IMR-90 (cell line): ENCODE measurements around the gene ZACN. TPM values are rescaled to one million over a fixed set of nuclear protein-coding genes. Genes with fewer than 3 reads are reported as not detected.

Source experiments
- ATAC-seq: fragments of 200-7000 bp; cut with Tn5 transposase; 2 replicates; pipeline ENCODE4 v1.9.1; 2020; ENCODE audit warnings: low read depth, mild to moderate bottlenecking, moderate library complexity
- BruUV-seq: library from RNA; stranded (reverse); fragments of 400-500 nt; replicated peaks from 2 replicates; lab custom pipeline; 2021; lab: Mats Ljungman, UMichigan
- CTCF ChIA-PET: fragments of 300-600 bp; formaldehyde crosslinking; extraction: SDS; loops from one replicate; lab custom pipeline; 2021; ENCODE audit warnings: antibody characterized with exemption; lab: Yijun Ruan, JAX
- POLR2A ChIA-PET: fragments of 300-600 bp; sonication (Branson Sonifier 250); formaldehyde crosslinking; loops from one replicate; lab custom pipeline; 2022; ENCODE audit warnings: antibody characterized with exemption; ENCODE audit not compliant: unreplicated experiment; lab: Charles Lee
- DNase-seq: peaks from one replicate; pipeline ENCODE4 v3.0.0; 2013
- H2AFZ ChIP-seq: replicated peaks from 2 replicates; pipeline ENCODE3; 2013; ENCODE audit warnings: low read length, mild to moderate bottlenecking; ENCODE audit not compliant: poor library complexity
- H2AK5ac ChIP-seq: 2 replicates; pipeline ENCODE4 v1.6.1; 2013; ENCODE audit warnings: low read depth, low read length, inconsistent platforms
- H2AK9ac ChIP-seq: replicated peaks from 2 replicates; pipeline ENCODE3; 2013; ENCODE audit warnings: mild to moderate bottlenecking, low read depth, low read length, moderate library complexity; ENCODE audit not compliant: poor library complexity
- H2BK120ac ChIP-seq: 2 replicates; pipeline ENCODE4 v1.6.1; 2013; ENCODE audit warnings: low read depth, low read length, inconsistent platforms
- H2BK15ac ChIP-seq: 3 replicates; pipeline ENCODE4 v1.6.1; 2013; ENCODE audit warnings: low read depth, low read length, inconsistent platforms
- H2BK20ac ChIP-seq: 2 replicates; pipeline ENCODE4 v1.6.1; 2013; ENCODE audit warnings: low read depth, mild to moderate bottlenecking, inconsistent platforms, low read length, moderate library complexity
- H2BK5ac ChIP-seq: 2 replicates; pipeline ENCODE4 v1.6.1; 2013; ENCODE audit warnings: mild to moderate bottlenecking, low read depth, low read length, inconsistent platforms; ENCODE audit not compliant: poor library complexity, severe bottlenecking
- H3K14ac ChIP-seq: replicated peaks from 2 replicates; pipeline ENCODE4 v1.6.1; 2013; ENCODE audit warnings: low read depth, low read length, inconsistent platforms
- H3K18ac ChIP-seq: 2 replicates; pipeline ENCODE4 v1.6.1; 2013; ENCODE audit warnings: low read depth, low read length, control low read depth
- H3K23ac ChIP-seq: 2 replicates; pipeline ENCODE4 v1.6.1; 2013; ENCODE audit warnings: low read depth, low read length, inconsistent platforms
- H3K27ac ChIP-seq: 2 replicates; pipeline ENCODE4 v1.5.1; 2013; ENCODE audit warnings: mild to moderate bottlenecking, control low read depth, low read length; ENCODE audit not compliant: insufficient read depth
- H3K27me3 ChIP-seq: 2 replicates; pipeline ENCODE4 v1.6.1; 2013; ENCODE audit warnings: low read length; ENCODE audit not compliant: control insufficient read depth, insufficient read depth
- H3K36me3 ChIP-seq: 2 replicates; pipeline ENCODE4 v1.6.1; 2013; ENCODE audit warnings: low read length, mixed read lengths; ENCODE audit not compliant: control insufficient read depth, insufficient read depth
- H3K4ac ChIP-seq: 2 replicates; pipeline ENCODE4 v1.6.1; 2013; ENCODE audit warnings: low read depth, low read length, inconsistent platforms
- H3K4me1 ChIP-seq: 2 replicates; pipeline ENCODE4 v1.6.1; 2013; ENCODE audit warnings: low read length, mixed read lengths; ENCODE audit not compliant: control insufficient read depth, insufficient read depth
- H3K4me2 ChIP-seq: 2 replicates; pipeline ENCODE4 v1.6.1; 2013; ENCODE audit warnings: low read depth, mild to moderate bottlenecking, control low read depth, low read length, moderate library complexity
- H3K4me3 ChIP-seq: 2 replicates; pipeline ENCODE4 v1.5.1; 2013; ENCODE audit warnings: low read depth, mild to moderate bottlenecking, control low read depth, low read length, moderate library complexity; ENCODE audit not compliant: insufficient read depth
- H3K56ac ChIP-seq: 2 replicates; pipeline ENCODE4 v1.6.1; 2013; ENCODE audit warnings: low read length, inconsistent platforms; ENCODE audit not compliant: insufficient read depth; ENCODE audit errors: extremely low read depth
- H3K79me1 ChIP-seq, 2 experiments: 2 replicates each; pipeline ENCODE4 v1.6.1; 2013; ENCODE audit warnings: low read length in 2 of 2, inconsistent platforms in 1 of 2, low read depth in 1 of 2
- H3K9ac ChIP-seq: 2 replicates; pipeline ENCODE4 v1.6.1; 2013; ENCODE audit warnings: low read depth, low read length, control low read depth
- H3K9me1 ChIP-seq: 2 replicates; pipeline ENCODE4 v1.6.1; 2013; ENCODE audit warnings: low read length, inconsistent platforms; ENCODE audit not compliant: insufficient read depth
- H3K9me3 ChIP-seq: 2 replicates; pipeline ENCODE4 v1.6.1; 2013; ENCODE audit warnings: low read length; ENCODE audit not compliant: control insufficient read depth, insufficient read depth
- H4K20me1 ChIP-seq: 2 replicates; pipeline ENCODE4 v1.6.1; 2013; ENCODE audit warnings: low read length, inconsistent platforms; ENCODE audit not compliant: insufficient read depth
- H4K5ac ChIP-seq: 2 replicates; pipeline ENCODE4 v1.6.1; 2013; ENCODE audit warnings: mild to moderate bottlenecking, low read depth, low read length, control low read depth
- H4K8ac ChIP-seq, 2 experiments: 2 replicates each; pipeline ENCODE4 v1.6.1; 2013; ENCODE audit warnings: low read depth in 2 of 2, low read length in 2 of 2, control low read depth in 1 of 2, inconsistent platforms in 1 of 2
- H4K91ac ChIP-seq: 2 replicates; pipeline ENCODE4 v1.6.1; 2013; ENCODE audit warnings: low read depth, low read length, inconsistent platforms; ENCODE audit not compliant: insufficient read depth
- BHLHE40 ChIP-seq: fragments of 150-350 bp; IDR thresholded peaks from 2 replicates; pipeline ENCODE4 v1.6.1; 2016; ENCODE audit warnings: mild to moderate bottlenecking, low read depth, low read length
- CEBPB ChIP-seq: IDR thresholded peaks from 2 replicates; pipeline ENCODE4 v1.6.1; 2012; ENCODE audit warnings: low read depth, low read length, improper control_type of control experiment
- CTCF ChIP-seq: conservative IDR thresholded peaks from 2 replicates; pipeline ENCODE4 v1.5.1; 2012; ENCODE audit warnings: mild to moderate bottlenecking, low read depth, low read length, improper control_type of control experiment
- MAFK ChIP-seq: IDR thresholded peaks from 2 replicates; pipeline ENCODE4 v1.6.1; 2012; ENCODE audit warnings: low read depth, low read length, improper control_type of control experiment
- MAZ ChIP-seq: IDR thresholded peaks from 2 replicates; pipeline ENCODE4 v1.6.1; 2012; ENCODE audit warnings: low read depth, mild to moderate bottlenecking, low read length, improper control_type of control experiment, moderate library complexity, borderline replicate concordance
- MXI1 ChIP-seq: IDR thresholded peaks from 2 replicates; pipeline ENCODE4 v1.6.1; 2012; ENCODE audit warnings: low read depth, mild to moderate bottlenecking, low read length, moderate library complexity, borderline replicate concordance
- NFE2L2 ChIP-seq: fragments of 150-350 bp; IDR thresholded peaks from 2 replicates; pipeline ENCODE4 v1.6.1; 2016; ENCODE audit warnings: low read depth, mild to moderate bottlenecking, low read length
- POLR2A ChIP-seq: IDR thresholded peaks from 2 replicates; pipeline ENCODE4 v1.6.1; 2012; ENCODE audit warnings: mild to moderate bottlenecking, low read depth, low read length
- RAD21 ChIP-seq: IDR thresholded peaks from 2 replicates; pipeline ENCODE4 v1.6.1; 2012; ENCODE audit warnings: low read length, improper control_type of control experiment
- RCOR1 ChIP-seq: IDR thresholded peaks from 2 replicates; pipeline ENCODE4 v1.6.1; 2012; ENCODE audit warnings: mild to moderate bottlenecking, low read length, improper control_type of control experiment; ENCODE audit not compliant: insufficient replicate concordance
- RFX5 ChIP-seq: IDR thresholded peaks from 2 replicates; pipeline ENCODE4 v1.8.0; 2012; ENCODE audit warnings: low read depth, mild to moderate bottlenecking, low read length, moderate library complexity
- SMC3 ChIP-seq: fragments of 150-350 bp; IDR thresholded peaks from 2 replicates; pipeline ENCODE4 v1.6.1; 2016; ENCODE audit warnings: low read depth, mild to moderate bottlenecking, antibody characterized with exemption, low read length, moderate library complexity
- WGBS, 2 experiments: methylation state at CpG; one replicate each; pipeline versions ENCODE4 v1.1.5 to v1.1.7; 2013; ENCODE audit warnings: missing lambda C conversion rate in 2 of 2; ENCODE audit not compliant: insufficient read length in 1 of 2; ENCODE audit errors: extremely low coverage in 2 of 2; 5-methylcytosine and 5-hydroxymethylcytosine counted together
- dilution Hi-C: fragments of 300-500 bp; cut with HindIII; formaldehyde crosslinking; loops from one replicate; pipeline ENCODE4 v1.14.3; 2018; ENCODE audit warnings: low sequenced_read_pairs; ENCODE audit not compliant: unreplicated experiment
- in situ Hi-C: fragments of 300-500 bp; cut with MboI; formaldehyde crosslinking; loops from 3 replicates; pipeline ENCODE4 v1.14.3; 2019; ENCODE audit warnings: low sequenced_read_pairs, inconsistent platforms, mixed read lengths
- intact Hi-C: fragments of 100-400 bp; cut with micrococcal nuclease; formaldehyde crosslinking; loops from 2 replicates; pipeline ENCODE4 v1.10.0; 2022
- polyA plus RNA-seq, 3 experiments: library from polyadenylated mRNA; depleted of rRNA; stranded (reverse); fragments of >200 nt; gene quantifications; 2 replicates each; pipeline ENCODE4 v1.2.3, GENCODE V29; 2012; ENCODE audit warnings: low replicate concordance in 1 of 3
- total RNA-seq: library from RNA; depleted of rRNA; stranded (reverse); fragments of >200 nt; gene quantifications from 2 replicates; pipeline ENCODE4 v1.2.3, GENCODE V29; 2012
- TF ChIP-seq, protein P1 (sequence below): fragments of 150-350 bp; IDR thresholded peaks from 2 replicates; pipeline ENCODE4 v1.6.1; 2017; ENCODE audit warnings: mild to moderate bottlenecking, antibody characterized with exemption, low read length, low read depth
- TF ChIP-seq, protein P2 (sequence below): fragments of 150-350 bp; IDR thresholded peaks from 2 replicates; pipeline ENCODE4 v1.6.1; 2016; ENCODE audit warnings: low read depth, mild to moderate bottlenecking, low read length, moderate library complexity, borderline replicate concordance

The ZACN gene
- total and polyA plus RNA-seq, 2 of the 4 experiments (the other 2 are of a cell fraction), result not detected

GRCh38 chr17:76065775-76066174 lies 13.2 kb upstream of the ZACN start:
- Histone ChIP-seq H4K8ac (no peak overlapping the region), H3K27me3 (no peaks in the 10 kb centered on the region), H3K56ac (no peak overlapping the region), H3K18ac (no peak overlapping the region), H3K4ac (no peak overlapping the region), H4K91ac (no peak overlapping the region), H2AK5ac (no peak overlapping the region), H2BK5ac (no peak overlapping the region), H3K79me1 (peaks cover 14 to 30% of the 10 kb centered on the region in 2 experiments), H2BK20ac (no peak overlapping the region), H2BK120ac (no peak overlapping the region), H3K23ac (no peak overlapping the region), H3K14ac (no peak overlapping the region), H3K9me1 (0 out of 2 replicates have a peak, but pooled peaks cover 2% of the 10 kb centered on the region), H3K27ac (no peak overlapping the region), H3K9ac (no peak overlapping the region), H4K20me1 (peaks cover 8% of the 10 kb centered on the region; the same call in 1 of the 2 replicates), H2AK9ac (no peak overlapping the region), H3K4me2 (no peak overlapping the region), H3K9me3 (no peaks in the 10 kb centered on the region), H2AFZ (no peak overlapping the region), H3K4me3 (no peak overlapping the region), H2BK15ac (no peak overlapping the region), H3K36me3 (peaks cover 55% of the 10 kb centered on the region), H3K4me1 (no peaks in the 10 kb centered on the region), H4K5ac (no peak overlapping the region)
- ATAC-seq (no peak), DNase-seq (no peak)
- ChIA-PET POLR2A (interaction anchor here (0.7 kb wide), 1 partner anchor 19 kb away, joined by 23 read pairs; no protein-coding TSS in a partner anchor), CTCF (interaction anchor here (0.8 kb wide), 1 partner anchor 12 kb away, joined by 3 read pairs; no protein-coding TSS in a partner anchor)
- no peak for TF ChIP-seq NFE2L2
- no peak for TF ChIP-seq POLR2A
- TF ChIP-seq MAZ, result no peak
- TF ChIP-seq RFX5, result no peak
- no peak for TF ChIP-seq MXI1
- TF ChIP-seq, protein P1, sequence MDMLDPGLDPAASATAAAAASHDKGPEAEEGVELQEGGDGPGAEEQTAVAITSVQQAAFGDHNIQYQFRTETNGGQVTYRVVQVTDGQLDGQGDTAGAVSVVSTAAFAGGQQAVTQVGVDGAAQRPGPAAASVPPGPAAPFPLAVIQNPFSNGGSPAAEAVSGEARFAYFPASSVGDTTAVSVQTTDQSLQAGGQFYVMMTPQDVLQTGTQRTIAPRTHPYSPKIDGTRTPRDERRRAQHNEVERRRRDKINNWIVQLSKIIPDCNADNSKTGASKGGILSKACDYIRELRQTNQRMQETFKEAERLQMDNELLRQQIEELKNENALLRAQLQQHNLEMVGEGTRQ, result no peak
- TF ChIP-seq CTCF, result no peak
- TF ChIP-seq SMC3, result no peak
- no peak for TF ChIP-seq RCOR1
- TF ChIP-seq, protein P2, sequence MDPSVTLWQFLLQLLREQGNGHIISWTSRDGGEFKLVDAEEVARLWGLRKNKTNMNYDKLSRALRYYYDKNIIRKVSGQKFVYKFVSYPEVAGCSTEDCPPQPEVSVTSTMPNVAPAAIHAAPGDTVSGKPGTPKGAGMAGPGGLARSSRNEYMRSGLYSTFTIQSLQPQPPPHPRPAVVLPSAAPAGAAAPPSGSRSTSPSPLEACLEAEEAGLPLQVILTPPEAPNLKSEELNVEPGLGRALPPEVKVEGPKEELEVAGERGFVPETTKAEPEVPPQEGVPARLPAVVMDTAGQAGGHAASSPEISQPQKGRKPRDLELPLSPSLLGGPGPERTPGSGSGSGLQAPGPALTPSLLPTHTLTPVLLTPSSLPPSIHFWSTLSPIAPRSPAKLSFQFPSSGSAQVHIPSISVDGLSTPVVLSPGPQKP, result no peak
- TF ChIP-seq BHLHE40, result no peak
- no peak for TF ChIP-seq MAFK
- no peak for TF ChIP-seq CEBPB
- no peak for TF ChIP-seq RAD21
- in situ Hi-C loops (no loop called here), intact Hi-C loops (no loop called here), dilution Hi-C loops (no loop called here)
- no TSS peak for BruUV-seq
- 83% methylated on average over 1 of the region's 4 CpGs; no CpG with 5 or more reads in 1 of the 2 experiments for WGBS, 2 experiments
